NCI-H1694 treated with DMSO at 0.1 percent for 48 hours (cell line): ENCODE results near the gene SEMA5A.
A peak's percentile ranks its signal among the peaks of the same experiment; 100 is the strongest.

Source experiments
- DNase-seq: peaks from one replicate; lab custom pipeline; 2025; lab: John Stamatoyannopoulos, UW

The SEMA5A gene

GRCh38 chr5:9549941-9550340 lies 4.1 kb upstream of the SEMA5A start:
- no peak for DNase-seq

DNA sequence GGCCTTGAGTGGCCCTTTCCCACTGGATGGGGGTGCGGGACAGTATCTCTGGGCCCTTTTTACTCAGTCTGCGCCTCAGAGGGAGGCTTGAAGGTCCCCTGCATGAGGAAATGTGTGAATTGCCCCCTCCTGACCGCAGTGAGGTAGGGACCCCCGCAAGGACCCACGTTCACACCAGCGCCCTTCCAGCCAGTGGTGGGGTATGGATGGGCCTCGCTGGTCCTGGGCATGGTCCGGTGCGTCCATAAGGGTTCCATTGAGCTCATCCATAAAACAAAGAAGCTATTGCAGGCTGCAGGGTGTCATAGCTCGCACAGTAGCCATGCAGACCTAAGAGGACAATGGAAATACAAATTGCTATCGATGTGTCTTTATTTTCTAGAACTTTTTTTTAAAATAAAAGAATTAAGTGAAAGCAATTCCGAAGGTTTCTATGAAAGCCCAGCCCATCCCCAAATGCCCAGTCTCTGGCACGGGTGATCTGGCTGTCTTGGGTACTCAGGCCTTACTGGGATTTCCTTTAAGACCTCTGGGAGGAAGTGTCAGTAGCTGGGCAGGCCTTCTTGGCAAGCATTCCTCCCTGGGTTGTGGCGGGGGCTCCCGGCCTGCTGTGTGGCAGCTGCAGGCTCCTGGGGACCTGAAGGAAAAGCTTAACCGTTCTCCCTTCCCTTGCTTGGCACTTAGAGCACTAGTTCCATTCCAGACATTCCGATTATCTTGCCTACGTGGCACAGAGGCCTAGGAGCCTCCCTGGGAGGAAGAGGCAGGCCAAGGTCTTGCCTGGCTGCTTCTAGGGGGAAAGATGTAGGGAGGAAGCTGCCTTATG lies 1.5 kb upstream of the SEMA5A start:
- DNase-seq = no peak

GRCh38 chr5:9545136-9545991 lies 511 bp downstream of the SEMA5A start:
- no peak for DNase-seq

- peak; percentile 29 for DNase-seq
Measured at GRCh38 chr5:9544502-9545135, 1.3 kb downstream of the SEMA5A start.

DNA sequence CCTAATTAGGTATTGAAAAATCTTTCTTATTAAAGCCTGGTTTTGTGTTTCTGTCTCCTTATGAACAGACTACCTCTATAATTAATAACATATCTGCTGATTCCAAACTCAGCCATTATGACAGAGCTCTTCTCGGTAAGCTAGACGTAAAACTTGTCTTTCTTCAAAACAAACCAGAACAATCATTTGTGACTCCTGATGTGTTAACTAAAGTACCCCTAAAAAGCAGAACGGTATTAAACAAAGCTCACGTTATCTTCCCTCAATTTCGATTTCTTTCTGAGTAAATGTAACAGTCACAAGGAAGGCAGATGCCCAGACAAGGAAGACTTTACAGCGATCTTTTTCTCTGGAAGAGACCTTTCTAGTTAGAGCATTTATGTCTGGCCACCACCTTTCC lies 1.8 kb downstream of the SEMA5A start:
- DNase-seq = no peak

GRCh38 chr5:9543311-9543920 lies 2.5 kb downstream of the SEMA5A start:
- DNase-seq = no peak

- no peak for DNase-seq
Measured at GRCh38 chr5:9540791-9541190, 5.1 kb downstream of the SEMA5A start.

- no peak for DNase-seq
Measured at GRCh38 chr5:9538504-9538903, 7.4 kb downstream of the SEMA5A start.

GRCh38 chr5:9537223-9538141 lies 8.4 kb downstream of the SEMA5A start:
- DNase-seq = no peak

DNA sequence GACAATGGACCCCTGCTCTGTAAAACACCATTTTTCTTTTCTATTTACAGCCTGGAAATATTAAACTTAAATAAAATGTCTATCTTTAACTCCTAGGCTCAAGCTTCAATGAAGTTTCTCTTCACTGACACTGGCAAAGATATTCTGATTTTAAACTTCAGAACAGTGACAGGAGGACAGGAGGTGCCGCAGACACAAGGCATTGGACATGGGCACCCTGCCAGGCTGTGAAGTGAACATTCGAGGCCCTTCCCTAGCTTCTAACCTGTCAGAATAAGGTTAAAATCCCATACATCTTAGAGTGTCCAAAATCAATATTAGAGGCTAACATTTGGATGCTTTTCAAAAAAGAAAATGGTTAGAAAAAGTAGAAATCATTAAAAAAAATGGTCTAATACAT lies 9.2 kb downstream of the SEMA5A start:
- no peak for DNase-seq

- DNase-seq = no peak
Measured at GRCh38 chr5:9534881-9535517, 10.9 kb downstream of the SEMA5A start.

- DNase-seq = no peak
Measured at GRCh38 chr5:9533562-9534364, 12.1 kb downstream of the SEMA5A start.

DNA sequence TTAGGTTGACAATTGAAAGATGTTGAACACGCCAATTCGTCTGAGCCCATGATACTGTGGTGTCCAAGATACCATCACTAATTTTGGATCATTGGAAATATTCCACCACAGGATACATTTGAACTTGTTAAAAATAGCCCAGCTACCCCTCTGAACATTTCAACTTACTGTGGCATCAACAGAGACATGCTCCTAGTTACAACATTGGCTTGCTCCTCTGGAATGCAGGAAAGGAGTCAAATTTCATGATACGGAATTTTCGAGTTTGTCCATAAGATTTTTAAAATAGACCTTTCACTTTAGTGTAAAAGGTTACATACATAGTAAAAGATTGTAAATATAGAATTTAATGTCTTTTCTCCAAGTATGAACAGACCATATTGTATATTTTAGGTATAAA lies 12.8 kb downstream of the SEMA5A start:
- DNase-seq = no peak

DNA sequence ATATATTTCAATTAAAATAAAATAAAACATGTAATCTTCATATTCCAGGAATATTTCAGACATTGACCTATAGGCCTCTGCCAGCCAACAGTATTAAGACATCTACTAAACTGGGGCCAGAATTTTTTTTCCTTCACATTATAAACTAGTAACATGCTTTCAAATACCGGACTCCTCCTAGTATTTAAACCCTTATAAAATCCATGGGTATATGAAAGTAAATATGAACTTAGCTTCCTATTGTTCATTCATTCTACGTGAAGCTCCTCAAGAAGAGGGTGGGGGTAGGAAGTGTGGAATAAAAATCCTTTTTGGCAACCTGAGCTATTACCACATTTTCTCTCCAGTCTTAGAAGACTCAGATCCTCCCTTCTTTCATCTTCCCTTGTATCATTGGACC lies 16.4 kb downstream of the SEMA5A start:
- DNase-seq = no peak

DNA sequence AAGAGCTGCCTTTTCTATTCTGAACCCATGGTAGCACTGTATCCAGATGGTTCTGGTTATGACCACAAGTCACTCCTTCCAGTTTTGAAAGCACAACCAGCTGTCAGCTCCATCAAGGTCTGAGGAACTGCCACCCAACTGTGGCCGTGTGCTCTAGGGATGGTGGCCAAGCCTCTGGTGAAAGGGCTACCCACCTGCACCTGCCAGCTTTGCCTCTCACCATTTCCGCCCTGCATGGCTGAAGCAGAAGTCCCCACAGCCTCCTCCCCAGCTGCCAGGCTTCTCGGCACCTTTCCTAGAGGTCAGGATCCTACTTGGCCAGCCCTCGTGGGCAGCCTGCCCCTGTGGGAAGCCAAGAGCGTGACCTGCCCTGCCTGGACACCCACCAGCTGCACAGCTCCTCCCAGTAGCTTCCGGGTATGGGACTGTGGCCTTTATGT lies 16.8 kb downstream of the SEMA5A start:
- no peak for DNase-seq

DNA sequence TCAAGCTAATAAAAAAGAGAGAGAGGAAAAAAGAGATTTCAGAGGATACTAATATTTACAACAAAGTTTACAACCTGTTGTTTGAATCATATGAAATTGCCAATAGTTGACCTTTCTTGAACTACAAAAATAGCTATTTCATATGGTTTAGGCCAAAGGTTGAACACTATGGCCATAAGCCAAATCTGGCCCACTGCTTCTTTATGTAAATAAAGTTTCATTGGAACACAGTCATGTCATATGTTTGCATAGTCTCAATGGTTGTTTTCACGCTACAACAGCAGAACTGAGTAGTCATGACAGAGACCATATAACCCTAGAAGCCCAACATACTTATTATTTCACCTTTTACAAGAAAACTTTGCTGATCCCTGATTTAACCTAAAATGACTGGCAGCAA lies 20.9 kb downstream of the SEMA5A start:
- no peak for DNase-seq

GRCh38 chr5:9523090-9523823 lies 22.6 kb downstream of the SEMA5A start:
- no peak for DNase-seq

DNA sequence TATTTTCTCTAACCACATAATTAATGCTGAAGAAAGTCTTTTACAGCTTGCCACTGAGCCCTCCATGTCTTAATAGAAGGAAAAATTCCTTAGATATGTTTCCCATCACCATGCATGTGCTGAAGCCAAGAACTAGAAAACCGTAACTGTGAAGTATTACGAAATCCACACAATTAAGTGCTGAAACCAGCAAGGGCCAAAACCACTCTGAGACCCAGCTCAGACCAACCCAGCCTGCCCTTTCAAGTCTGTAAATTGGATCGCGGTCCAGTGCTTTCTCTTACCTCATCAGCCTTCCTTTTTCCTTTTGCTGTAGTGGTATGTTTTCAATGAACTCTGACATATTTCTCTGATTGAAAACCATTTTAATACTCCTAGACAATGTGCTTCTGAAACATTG lies 26.3 kb downstream of the SEMA5A start:
- no peak for DNase-seq

- DNase-seq = no peak
Measured at GRCh38 chr5:9516591-9516990, 29.3 kb downstream of the SEMA5A start.
